ENCODE measurements around the gene SPRN.

SPRN gene

DNA sequence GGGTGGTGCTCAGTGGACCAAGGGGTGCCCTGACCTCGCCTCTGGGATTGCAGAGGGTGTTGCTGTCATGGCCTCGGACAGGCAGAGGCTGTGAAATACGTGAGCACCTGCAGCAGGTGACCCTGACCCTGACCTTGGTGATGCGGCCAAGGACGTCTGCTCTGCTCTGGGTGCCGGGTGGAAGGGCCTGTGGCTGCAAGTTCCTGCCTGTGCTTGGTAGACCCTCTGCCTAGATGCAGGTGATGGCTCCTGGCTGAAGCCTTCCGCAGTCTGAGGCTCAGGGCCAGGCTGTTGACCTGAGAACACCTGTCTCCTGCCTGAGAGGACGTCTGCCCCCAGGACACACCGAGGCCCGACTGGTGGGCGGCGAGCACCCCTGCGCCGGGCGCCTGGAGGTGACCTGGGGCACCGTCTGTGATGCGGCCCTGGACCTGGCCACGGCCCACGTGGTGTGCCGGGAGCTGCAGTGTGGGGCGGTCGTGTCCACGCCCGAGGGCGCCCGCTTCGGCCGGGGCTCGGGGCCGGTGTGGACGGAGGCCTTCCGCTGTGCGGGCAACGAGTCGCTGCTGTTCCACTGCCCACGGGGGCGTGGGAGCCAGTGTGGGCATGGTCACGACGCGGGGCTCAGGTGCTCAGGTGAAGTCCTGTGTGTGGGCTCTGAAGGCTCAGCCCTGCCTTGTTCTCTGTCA is 33.7 kb upstream of the SPRN start:
- no peak for TF ChIP-seq GLIS3 (CRISPR knock-in tag; IDR thresholded peaks at IDR 0.05)
- no peak for ATAC-seq

GRCh38 chr10:133457100-133457841 is 32.8 kb upstream of the SPRN start:
- TF ChIP-seq BACH2 (CRISPR knock-in tag; IDR thresholded peaks at IDR 0.05; ENCODE audit: borderline replicate concordance): no peak
- no peak for TF ChIP-seq PPARA (CRISPR knock-in tag; IDR thresholded peaks at IDR 0.05; ENCODE audit: borderline replicate concordance)
- TF ChIP-seq ZFP3 (CRISPR knock-in tag; IDR thresholded peaks at IDR 0.05): no peak
- TF ChIP-seq, protein P1, sequence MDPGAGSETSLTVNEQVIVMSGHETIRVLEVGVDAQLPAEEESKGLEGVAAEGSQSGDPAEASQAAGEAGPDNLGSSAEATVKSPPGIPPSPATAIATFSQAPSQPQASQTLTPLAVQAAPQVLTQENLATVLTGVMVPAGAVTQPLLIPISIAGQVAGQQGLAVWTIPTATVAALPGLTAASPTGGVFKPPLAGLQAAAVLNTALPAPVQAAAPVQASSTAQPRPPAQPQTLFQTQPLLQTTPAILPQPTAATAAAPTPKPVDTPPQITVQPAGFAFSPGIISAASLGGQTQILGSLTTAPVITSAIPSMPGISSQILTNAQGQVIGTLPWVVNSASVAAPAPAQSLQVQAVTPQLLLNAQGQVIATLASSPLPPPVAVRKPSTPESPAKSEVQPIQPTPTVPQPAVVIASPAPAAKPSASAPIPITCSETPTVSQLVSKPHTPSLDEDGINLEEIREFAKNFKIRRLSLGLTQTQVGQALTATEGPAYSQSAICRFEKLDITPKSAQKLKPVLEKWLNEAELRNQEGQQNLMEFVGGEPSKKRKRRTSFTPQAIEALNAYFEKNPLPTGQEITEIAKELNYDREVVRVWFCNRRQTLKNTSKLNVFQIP (CRISPR knock-in tag; IDR thresholded peaks at IDR 0.05; ENCODE audit: borderline replicate concordance, low read depth): no peak
- TF ChIP-seq TCF4 (CRISPR knock-in tag; IDR thresholded peaks at IDR 0.05; ENCODE audit: borderline replicate concordance): no peak
- no peak for ATAC-seq

GRCh38 chr10:133456041-133456951 is 31.9 kb upstream of the SPRN start:
- ATAC-seq: no peak
- TF ChIP-seq SNAI2 (CRISPR knock-in tag; IDR thresholded peaks at IDR 0.05): no peak
- TF ChIP-seq ISL1 (CRISPR knock-in tag; IDR thresholded peaks at IDR 0.05): no peak
- TF ChIP-seq ARNTL (CRISPR knock-in tag; IDR thresholded peaks at IDR 0.05; ENCODE audit: borderline replicate concordance, low read depth): no peak
- TF ChIP-seq PPARA (CRISPR knock-in tag; IDR thresholded peaks at IDR 0.05; ENCODE audit: borderline replicate concordance): no peak
- TF ChIP-seq ESRRG (CRISPR knock-in tag; IDR thresholded peaks at IDR 0.05): no peak
- TF ChIP-seq ZNF8 (CRISPR knock-in tag; IDR thresholded peaks at IDR 0.05): no peak
- no peak for TF ChIP-seq BACH2 (CRISPR knock-in tag; IDR thresholded peaks at IDR 0.05; ENCODE audit: borderline replicate concordance)

DNA sequence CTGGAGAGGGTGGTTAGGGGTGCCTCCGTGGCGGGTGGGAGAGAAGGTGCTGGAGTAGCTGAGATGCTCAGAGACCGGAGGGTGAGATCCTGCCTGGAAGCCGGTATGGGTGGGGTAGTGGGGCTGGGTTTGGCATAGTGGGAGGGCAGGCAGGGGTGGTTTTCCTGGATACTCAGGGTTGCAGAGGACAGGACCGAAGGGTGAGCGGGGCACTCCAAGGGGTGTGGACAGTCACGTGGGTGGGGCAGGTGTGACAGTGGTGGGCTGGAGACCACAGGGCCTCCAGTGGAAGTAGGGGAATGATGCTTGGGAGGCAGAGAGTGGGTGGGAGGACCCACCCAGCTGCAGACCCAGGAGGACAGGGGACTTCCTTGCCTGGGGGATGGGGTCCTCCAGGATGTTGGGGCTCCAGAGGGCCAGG is 31.2 kb upstream of the SPRN start:
- TF ChIP-seq, protein P1 (CRISPR knock-in tag; IDR thresholded peaks at IDR 0.05; ENCODE audit: borderline replicate concordance, low read depth): no peak
- TF ChIP-seq GLIS3 (CRISPR knock-in tag; IDR thresholded peaks at IDR 0.05) (no peak), PPARA (CRISPR knock-in tag; IDR thresholded peaks at IDR 0.05; ENCODE audit: borderline replicate concordance) (no peak), ISL1 (CRISPR knock-in tag; IDR thresholded peaks at IDR 0.05) (no peak), CSRNP3 (CRISPR knock-in tag; IDR thresholded peaks at IDR 0.05) (no peak), BACH2 (CRISPR knock-in tag; IDR thresholded peaks at IDR 0.05; ENCODE audit: borderline replicate concordance) (no peak), ZFP3 (CRISPR knock-in tag; IDR thresholded peaks at IDR 0.05) (no peak), CSDC2 (CRISPR knock-in tag; IDR thresholded peaks at IDR 0.05) (no peak), ESRRG (CRISPR knock-in tag; IDR thresholded peaks at IDR 0.05) (no peak), TSHZ2 (CRISPR knock-in tag; IDR thresholded peaks at IDR 0.05) (no peak), RARB (CRISPR knock-in tag; IDR thresholded peaks at IDR 0.05) (no peak), TCF4 (CRISPR knock-in tag; IDR thresholded peaks at IDR 0.05; ENCODE audit: borderline replicate concordance) (no peak), ARNTL (CRISPR knock-in tag; IDR thresholded peaks at IDR 0.05; ENCODE audit: borderline replicate concordance, low read depth) (no peak), ZNF565 (CRISPR knock-in tag; conservative IDR thresholded peaks at IDR 0.05; ENCODE audit: low read depth) (no peak), ZNF70 (CRISPR knock-in tag; IDR thresholded peaks at IDR 0.05) (no peak), ZFP30 (CRISPR knock-in tag; IDR thresholded peaks at IDR 0.05) (no peak), ZC3H10 (CRISPR knock-in tag; IDR thresholded peaks at IDR 0.05) (no peak)
- TF ChIP-seq, protein P2, sequence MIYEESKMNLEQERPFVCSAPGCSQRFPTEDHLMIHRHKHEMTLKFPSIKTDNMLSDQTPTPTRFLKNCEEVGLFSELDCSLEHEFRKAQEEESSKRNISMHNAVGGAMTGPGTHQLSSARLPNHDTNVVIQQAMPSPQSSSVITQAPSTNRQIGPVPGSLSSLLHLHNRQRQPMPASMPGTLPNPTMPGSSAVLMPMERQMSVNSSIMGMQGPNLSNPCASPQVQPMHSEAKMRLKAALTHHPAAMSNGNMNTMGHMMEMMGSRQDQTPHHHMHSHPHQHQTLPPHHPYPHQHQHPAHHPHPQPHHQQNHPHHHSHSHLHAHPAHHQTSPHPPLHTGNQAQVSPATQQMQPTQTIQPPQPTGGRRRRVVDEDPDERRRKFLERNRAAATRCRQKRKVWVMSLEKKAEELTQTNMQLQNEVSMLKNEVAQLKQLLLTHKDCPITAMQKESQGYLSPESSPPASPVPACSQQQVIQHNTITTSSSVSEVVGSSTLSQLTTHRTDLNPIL (CRISPR knock-in tag; IDR thresholded peaks at IDR 0.05; ENCODE audit: low read depth): no peak
- TF ChIP-seq, protein P3, sequence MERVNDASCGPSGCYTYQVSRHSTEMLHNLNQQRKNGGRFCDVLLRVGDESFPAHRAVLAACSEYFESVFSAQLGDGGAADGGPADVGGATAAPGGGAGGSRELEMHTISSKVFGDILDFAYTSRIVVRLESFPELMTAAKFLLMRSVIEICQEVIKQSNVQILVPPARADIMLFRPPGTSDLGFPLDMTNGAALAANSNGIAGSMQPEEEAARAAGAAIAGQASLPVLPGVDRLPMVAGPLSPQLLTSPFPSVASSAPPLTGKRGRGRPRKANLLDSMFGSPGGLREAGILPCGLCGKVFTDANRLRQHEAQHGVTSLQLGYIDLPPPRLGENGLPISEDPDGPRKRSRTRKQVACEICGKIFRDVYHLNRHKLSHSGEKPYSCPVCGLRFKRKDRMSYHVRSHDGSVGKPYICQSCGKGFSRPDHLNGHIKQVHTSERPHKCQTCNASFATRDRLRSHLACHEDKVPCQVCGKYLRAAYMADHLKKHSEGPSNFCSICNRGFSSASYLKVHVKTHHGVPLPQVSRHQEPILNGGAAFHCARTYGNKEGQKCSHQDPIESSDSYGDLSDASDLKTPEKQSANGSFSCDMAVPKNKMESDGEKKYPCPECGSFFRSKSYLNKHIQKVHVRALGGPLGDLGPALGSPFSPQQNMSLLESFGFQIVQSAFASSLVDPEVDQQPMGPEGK (CRISPR knock-in tag; IDR thresholded peaks at IDR 0.05; ENCODE audit: borderline replicate concordance): no peak
- no peak for ATAC-seq

All from SK-N-SH treated with all-trans-retinoic acid at 6 μM for 48 hours (cell line).